ENCODE measurements around the gene WWOX. TPM values are rescaled to one million over a fixed set of nuclear protein-coding genes. Genes with fewer than 3 reads are reported as not detected.

The WWOX gene
- total and polyA plus RNA-seq, 3 experiments from 2014 or later: 17.2 to 18.6 (median 18.2) TPM

DNA sequence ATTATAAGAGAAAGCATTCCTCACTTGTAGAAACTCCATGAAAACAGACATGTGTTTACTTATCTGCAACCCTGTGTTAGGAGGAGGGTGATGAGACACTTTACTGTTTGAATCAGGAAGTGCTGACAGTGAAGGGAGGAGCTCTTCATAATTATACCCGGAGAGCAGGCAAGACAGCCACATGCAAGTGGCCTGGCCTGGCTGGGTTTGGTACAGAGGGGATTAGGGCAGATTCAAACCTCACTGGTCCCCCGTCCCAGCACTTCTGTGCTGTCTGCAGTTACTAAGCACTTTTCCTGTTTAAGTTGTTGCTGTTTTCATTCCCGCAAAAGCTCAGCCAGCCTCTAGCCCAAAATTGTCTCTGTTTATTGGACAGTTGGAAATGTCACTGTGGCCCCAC, 78.5 kb downstream of the WWOX start:
- POLR2A ChIA-PET: no interaction called here
- Mint-ChIP-seq H3K36me3 (peaks cover 11 to 52% (median 15%) of the 10 kb centered on the region in 3 donors), H3K4me1 (peaks cover 0 to 4% (median 0%) of the 10 kb centered on the region in 3 donors), H3K9me3 (peaks cover 0 to 10% (median 2%) of the 10 kb centered on the region in 5 donors), H3K4me3 (no peak overlapping the region), H3K27ac (no peak overlapping the region), H3K27me3 (no peaks in the 10 kb centered on the region)
- Histone ChIP-seq H3K27me3 (ENCODE audit: insufficient read depth, low read length, poor library complexity, severe bottlenecking) (no peaks in the 10 kb centered on the region), H3K4me1 (ENCODE audit: insufficient read depth, low read length) (no peaks in the 10 kb centered on the region), H3K36me3 (ENCODE audit: insufficient read depth, low read length) (no peaks in the 10 kb centered on the region), H3K27ac (ENCODE audit: low read depth, low read length) (no peak overlapping the region), H3K9me3 (ENCODE audit: low read length) (no peaks in the 10 kb centered on the region), H3K4me3 (ENCODE audit: low read length) (no peak overlapping the region)
- CTCF ChIA-PET: no interaction called here
- DNase-seq: no peak

DNA sequence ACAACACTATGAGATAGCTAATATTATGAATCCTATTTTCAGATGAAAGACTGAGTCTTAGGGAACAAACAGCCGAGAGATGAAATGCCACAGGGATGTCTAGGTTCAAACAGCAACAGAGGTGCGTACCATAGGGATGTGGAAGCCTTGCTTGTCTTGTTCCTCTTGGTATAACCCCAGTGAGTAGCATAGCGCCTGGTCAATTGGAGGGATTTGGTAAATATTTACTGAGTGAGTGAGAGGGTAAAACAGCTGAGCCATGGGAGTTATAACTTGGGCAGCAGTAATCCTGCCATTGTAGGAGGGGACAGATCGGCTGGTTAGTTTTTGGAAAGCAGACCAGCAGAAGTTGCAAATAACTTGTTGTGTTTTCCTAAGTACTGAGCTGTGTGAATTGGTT, 80.2 kb downstream of the WWOX start:
- no peaks in the 10 kb centered on the region for H3K9me3 ChIP-seq (ENCODE audit: low read length)
- ChIA-PET CTCF (no interaction called here), POLR2A (no interaction called here)
- H3K4me1 ChIP-seq (ENCODE audit: insufficient read depth, low read length): no peaks in the 10 kb centered on the region
- H3K4me3 ChIP-seq (ENCODE audit: low read length): no peak overlapping the region
- no peak overlapping the region for H3K27ac Mint-ChIP-seq
- H3K4me3 Mint-ChIP-seq: no peak overlapping the region
- no peaks in the 10 kb centered on the region for H3K27me3 Mint-ChIP-seq
- no peak overlapping the region for H3K27ac ChIP-seq (ENCODE audit: low read depth, low read length)
- H3K27me3 ChIP-seq (ENCODE audit: insufficient read depth, low read length, poor library complexity, severe bottlenecking): no peaks in the 10 kb centered on the region
- no peaks in the 10 kb centered on the region for H3K36me3 ChIP-seq (ENCODE audit: insufficient read depth, low read length)
- peaks cover 0 to 10% (median 2%) of the 10 kb centered on the region in 5 donors for H3K9me3 Mint-ChIP-seq
- peaks cover 0 to 4% (median 0%) of the 10 kb centered on the region in 3 donors for H3K4me1 Mint-ChIP-seq
- peaks cover 9 to 51% (median 11%) of the 10 kb centered on the region in 3 donors for H3K36me3 Mint-ChIP-seq
- no peak for DNase-seq

DNA sequence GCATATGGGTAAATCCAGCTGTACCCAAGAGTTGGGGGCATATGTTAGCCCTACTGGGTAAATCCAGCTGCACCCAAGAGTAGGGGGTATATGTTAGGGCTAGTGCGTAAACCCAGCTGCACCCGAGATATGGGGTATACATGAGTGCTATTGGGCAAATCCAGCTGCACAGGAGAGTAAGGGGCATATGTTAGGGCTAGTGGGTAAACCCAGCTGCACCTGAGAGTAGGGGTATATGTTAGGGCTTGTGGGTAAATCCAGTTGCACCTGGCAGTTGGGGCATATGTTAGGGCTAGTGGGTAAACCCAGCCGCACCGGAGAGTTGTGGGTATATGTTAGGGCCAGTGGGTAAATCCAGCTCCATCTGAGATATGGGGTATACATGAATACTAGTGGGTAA, 80.9 kb downstream of the WWOX start:
- H3K4me1 ChIP-seq (ENCODE audit: insufficient read depth, low read length): no peaks in the 10 kb centered on the region
- no peak for DNase-seq
- POLR2A ChIA-PET: no interaction called here
- Mint-ChIP-seq H3K4me1 (peaks cover 0 to 4% (median 0%) of the 10 kb centered on the region in 3 donors), H3K27me3 (no peaks in the 10 kb centered on the region), H3K36me3 (peaks cover 7 to 56% (median 9%) of the 10 kb centered on the region in 3 donors), H3K9me3 (peaks cover 0 to 10% (median 0%) of the 10 kb centered on the region in 5 donors), H3K4me3 (no peak overlapping the region), H3K27ac (no peak overlapping the region)
- no peak overlapping the region for H3K4me3 ChIP-seq (ENCODE audit: low read length)
- no peaks in the 10 kb centered on the region for H3K27me3 ChIP-seq (ENCODE audit: insufficient read depth, low read length, poor library complexity, severe bottlenecking)
- no peaks in the 10 kb centered on the region for H3K36me3 ChIP-seq (ENCODE audit: insufficient read depth, low read length)
- H3K27ac ChIP-seq (ENCODE audit: low read depth, low read length): no peak overlapping the region
- H3K9me3 ChIP-seq (ENCODE audit: low read length): no peaks in the 10 kb centered on the region
- CTCF ChIA-PET: no interaction called here

DNA sequence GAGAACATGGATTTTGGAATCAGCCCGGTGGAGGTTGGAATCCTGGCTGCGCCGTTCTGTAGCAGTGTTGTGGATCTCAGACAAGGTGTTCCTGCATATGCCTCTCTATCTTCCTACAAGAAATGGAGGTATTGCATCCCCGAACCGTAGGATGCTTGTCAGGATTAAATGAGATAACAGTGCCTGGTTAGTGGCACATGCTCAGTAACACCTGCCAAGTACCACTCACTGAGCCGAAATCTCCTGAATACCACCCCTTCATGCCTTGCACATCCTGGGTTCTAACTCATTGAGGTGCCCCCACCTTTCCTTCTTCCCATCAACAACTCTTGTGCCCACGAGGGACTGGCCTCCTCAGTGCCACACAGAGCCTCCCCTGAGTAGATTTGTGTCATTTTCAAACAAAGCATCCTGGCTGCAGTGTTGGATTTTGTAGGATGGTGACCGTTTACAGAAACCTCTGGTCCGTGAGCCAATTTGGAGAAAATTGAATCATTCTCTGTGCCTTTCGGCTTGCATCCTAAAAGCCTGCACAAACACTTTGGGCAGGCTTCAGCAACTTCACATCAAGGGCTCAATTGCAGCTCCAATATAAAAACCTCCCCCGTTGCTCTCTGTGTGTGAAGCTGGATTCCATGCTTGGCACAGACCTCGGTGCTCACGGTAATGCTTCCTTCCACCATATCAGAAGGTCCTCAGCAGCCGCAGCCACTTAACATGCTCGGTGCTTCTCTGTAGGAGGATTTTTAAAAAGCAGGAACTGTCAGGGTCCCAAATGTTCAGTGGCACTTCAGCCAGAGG, 84.2 kb downstream of the WWOX start:
- no peaks in the 10 kb centered on the region for H3K27me3 ChIP-seq (ENCODE audit: insufficient read depth, low read length, poor library complexity, severe bottlenecking)
- H3K36me3 ChIP-seq (ENCODE audit: insufficient read depth, low read length): no peaks in the 10 kb centered on the region
- H3K4me3 ChIP-seq (ENCODE audit: low read length): no peak overlapping the region
- no peaks in the 10 kb centered on the region for H3K27me3 Mint-ChIP-seq
- ChIA-PET CTCF (no interaction called here), POLR2A (no interaction called here)
- peaks cover 0 to 36% (median 2%) of the 10 kb centered on the region in 3 donors for H3K36me3 Mint-ChIP-seq
- no peak overlapping the region for H3K27ac ChIP-seq (ENCODE audit: low read depth, low read length)
- no peak for DNase-seq
- H3K9me3 Mint-ChIP-seq: peaks cover 0 to 5% (median 0%) of the 10 kb centered on the region in 5 donors
- H3K27ac Mint-ChIP-seq: no peak overlapping the region
- H3K9me3 ChIP-seq (ENCODE audit: low read length): no peaks in the 10 kb centered on the region
- no peaks in the 10 kb centered on the region for H3K4me1 ChIP-seq (ENCODE audit: insufficient read depth, low read length)
- no peaks in the 10 kb centered on the region for H3K4me1 Mint-ChIP-seq
- no peak overlapping the region for H3K4me3 Mint-ChIP-seq

DNA sequence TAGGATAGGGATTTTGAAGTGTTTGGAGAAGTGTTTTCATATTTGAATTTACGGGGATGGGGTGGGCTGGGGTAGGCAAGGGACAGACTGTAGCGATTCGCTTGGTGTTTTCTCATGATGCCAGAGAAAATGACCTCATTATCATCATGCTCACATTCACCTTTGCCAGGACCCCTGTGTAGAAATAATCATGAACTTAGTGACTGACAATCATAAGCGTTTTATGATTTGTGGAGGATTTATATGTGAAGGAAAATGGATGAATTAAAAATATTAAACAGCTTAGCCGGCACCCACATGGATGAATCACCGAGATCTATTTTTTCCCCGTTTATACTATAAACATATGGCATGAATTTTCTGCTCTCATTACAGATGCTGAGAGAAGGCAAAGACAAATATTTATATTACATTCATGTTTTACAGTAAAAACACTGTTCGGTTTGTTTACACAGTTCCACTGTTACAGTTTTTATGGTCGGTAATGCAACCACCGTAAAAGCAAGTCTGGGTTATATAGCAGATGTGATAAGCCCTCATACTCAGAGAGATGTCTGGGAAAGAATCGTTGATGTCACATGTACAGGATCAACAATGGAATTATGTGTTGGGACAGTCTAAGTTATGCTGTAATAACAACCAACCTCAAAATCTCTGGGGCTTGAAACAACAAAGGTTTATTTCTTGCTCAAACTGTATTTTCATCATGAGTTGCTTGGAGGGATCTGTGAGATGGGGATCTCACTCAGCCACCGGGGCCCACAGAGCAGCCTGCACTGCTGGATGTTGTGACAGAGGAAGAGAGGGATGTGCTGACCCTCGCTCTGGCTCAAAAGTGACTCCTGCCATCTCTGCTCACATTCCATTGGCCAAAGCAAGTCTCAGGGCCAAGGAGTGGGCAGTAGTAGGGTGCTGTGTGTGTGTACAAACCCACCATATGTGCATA, 85.1 kb downstream of the WWOX start:
- CTCF ChIA-PET: no interaction called here
- no peaks in the 10 kb centered on the region for H3K4me1 ChIP-seq (ENCODE audit: insufficient read depth, low read length)
- Mint-ChIP-seq H3K27me3 (no peaks in the 10 kb centered on the region), H3K4me3 (no peak overlapping the region), H3K36me3 (peaks cover 0 to 32% (median 2%) of the 10 kb centered on the region in 3 donors), H3K27ac (peak overlapping the region in 1 of 8 donors; percentile 85), H3K9me3 (peaks cover 0 to 5% (median 0%) of the 10 kb centered on the region in 5 donors), H3K4me1 (no peaks in the 10 kb centered on the region)
- H3K4me3 ChIP-seq (ENCODE audit: low read length): no peak overlapping the region
- POLR2A ChIA-PET: no interaction called here
- no peak for DNase-seq
- H3K27ac ChIP-seq (ENCODE audit: low read depth, low read length): no peak overlapping the region
- no peaks in the 10 kb centered on the region for H3K36me3 ChIP-seq (ENCODE audit: insufficient read depth, low read length)
- no peaks in the 10 kb centered on the region for H3K9me3 ChIP-seq (ENCODE audit: low read length)
- no peaks in the 10 kb centered on the region for H3K27me3 ChIP-seq (ENCODE audit: insufficient read depth, low read length, poor library complexity, severe bottlenecking)

DNA sequence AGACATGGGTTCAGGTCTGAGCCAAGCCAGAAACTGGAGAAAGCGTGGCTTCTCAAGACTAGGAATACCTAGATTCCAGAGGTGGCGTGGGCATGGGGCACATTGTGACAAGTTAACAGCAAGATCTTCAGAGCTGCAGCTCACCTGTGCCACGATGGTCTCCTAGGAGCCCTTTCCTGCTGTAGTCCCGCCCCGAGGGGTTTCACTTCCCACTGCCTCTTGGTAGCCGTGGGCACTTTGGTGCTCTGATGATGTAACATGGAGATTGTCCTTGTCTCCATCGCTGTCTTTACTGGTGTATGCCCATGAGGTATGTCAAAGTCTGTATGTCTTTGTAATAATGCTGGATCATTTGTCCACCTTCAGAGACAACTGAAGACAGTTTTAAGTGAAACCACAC, 89.7 kb downstream of the WWOX start:
- no peak overlapping the region for H3K4me3 ChIP-seq (ENCODE audit: low read length)
- no peak overlapping the region for H3K27ac Mint-ChIP-seq
- H3K27me3 Mint-ChIP-seq: no peaks in the 10 kb centered on the region
- no peaks in the 10 kb centered on the region for H3K36me3 ChIP-seq (ENCODE audit: insufficient read depth, low read length)
- H3K27me3 ChIP-seq (ENCODE audit: insufficient read depth, low read length, poor library complexity, severe bottlenecking): no peaks in the 10 kb centered on the region
- peaks cover 0 to 3% (median 0%) of the 10 kb centered on the region in 5 donors for H3K9me3 Mint-ChIP-seq
- CTCF ChIA-PET: no interaction called here
- no peak for DNase-seq
- H3K4me3 Mint-ChIP-seq: no peak overlapping the region
- no peaks in the 10 kb centered on the region for H3K4me1 ChIP-seq (ENCODE audit: insufficient read depth, low read length)
- POLR2A ChIA-PET: no interaction called here
- H3K36me3 Mint-ChIP-seq: peaks cover 0 to 31% (median 0%) of the 10 kb centered on the region in 3 donors
- peaks cover 0 to 1% (median 0%) of the 10 kb centered on the region in 3 donors for H3K4me1 Mint-ChIP-seq
- H3K9me3 ChIP-seq (ENCODE audit: low read length): no peaks in the 10 kb centered on the region
- H3K27ac ChIP-seq (ENCODE audit: low read depth, low read length): no peak overlapping the region

DNA sequence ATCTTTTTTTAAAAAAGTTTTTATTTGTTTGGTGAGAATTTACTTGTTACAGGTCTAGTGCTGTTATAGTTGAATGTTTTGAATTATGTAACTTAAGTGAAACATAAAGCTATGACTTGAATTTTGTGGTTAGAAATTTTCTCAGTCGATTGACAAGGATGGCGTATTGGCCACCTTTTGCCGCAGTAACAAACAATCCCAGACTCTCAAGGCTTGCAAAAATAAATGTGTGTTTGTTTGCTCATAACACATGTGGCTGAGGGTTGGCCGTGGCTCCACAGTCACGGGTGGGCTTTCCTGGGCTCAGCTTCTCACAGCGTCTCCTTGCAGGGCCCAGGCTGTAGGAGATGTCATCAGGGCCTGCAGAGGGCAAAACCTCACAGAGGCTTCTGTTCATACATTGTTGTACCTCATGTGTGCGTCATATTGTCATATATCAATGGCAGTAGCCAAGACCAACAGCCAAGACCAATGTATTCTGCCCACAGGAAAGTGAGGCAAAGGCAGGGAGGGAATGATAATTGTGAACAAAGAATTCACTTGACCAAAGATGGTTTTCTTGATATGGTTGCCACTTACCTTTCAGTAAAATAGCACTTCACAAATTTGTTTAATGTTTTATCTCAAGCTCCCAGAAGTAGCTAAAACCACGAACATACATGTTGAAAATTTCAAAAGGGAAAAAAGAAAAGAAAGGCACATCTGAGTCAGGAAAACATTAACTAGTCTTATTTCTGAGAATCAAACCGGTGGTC, 93.5 kb downstream of the WWOX start:
- CTCF ChIA-PET: no interaction called here
- Histone ChIP-seq H3K4me1 (ENCODE audit: insufficient read depth, low read length) (no peaks in the 10 kb centered on the region), H3K27ac (ENCODE audit: low read depth, low read length) (no peak overlapping the region), H3K27me3 (ENCODE audit: insufficient read depth, low read length, poor library complexity, severe bottlenecking) (no peaks in the 10 kb centered on the region), H3K4me3 (ENCODE audit: low read length) (no peak overlapping the region), H3K9me3 (ENCODE audit: low read length) (no peaks in the 10 kb centered on the region), H3K36me3 (ENCODE audit: insufficient read depth, low read length) (no peaks in the 10 kb centered on the region)
- no peaks in the 10 kb centered on the region for H3K27me3 Mint-ChIP-seq
- peaks cover 0 to 3% (median 0%) of the 10 kb centered on the region in 5 donors for H3K9me3 Mint-ChIP-seq
- no peak for DNase-seq
- POLR2A ChIA-PET: no interaction called here
- H3K4me3 Mint-ChIP-seq: no peak overlapping the region
- H3K4me1 Mint-ChIP-seq: peaks cover 0 to 1% (median 0%) of the 10 kb centered on the region in 3 donors
- H3K36me3 Mint-ChIP-seq: peaks cover 0 to 29% (median 3%) of the 10 kb centered on the region in 3 donors
- H3K27ac Mint-ChIP-seq: no peak overlapping the region
